CD14-positive monocyte (primary cell): Measurements from ENCODE around the gene SNAP91. TPM values are rescaled to one million over a fixed set of nuclear protein-coding genes. Genes with fewer than 3 reads are reported as not detected.

Experiments
- DNase-seq, 3 donors: peaks; one replicate each; pipeline ENCODE4 v3.0.0-alpha.2; 2011 to 2022
- H2AFZ ChIP-seq: 2 replicates; pipeline ENCODE4 v1.6.0; 2012; ENCODE audit warnings: mild to moderate bottlenecking, low read depth, low read length, inconsistent platforms; ENCODE audit not compliant: insufficient read depth, poor library complexity, severe bottlenecking
- H3K27ac ChIP-seq, 2 donors: 1 replicate in 1 of 2; 2 replicates in 1 of 2; pipeline ENCODE4 v1.5.1; 2012 to 2013; ENCODE audit warnings: low read length in 2 of 2, control low read depth in 1 of 2, inconsistent platforms in 1 of 2, low read depth in 1 of 2, mild to moderate bottlenecking in 1 of 2
- H3K27me3 ChIP-seq, 2 donors: one replicate each; pipeline versions ENCODE4 v1.6.0 to v1.6.1; 2011 to 2013; ENCODE audit warnings: low read length in 2 of 2; ENCODE audit not compliant: control insufficient read depth in 2 of 2, insufficient read depth in 2 of 2
- H3K36me3 ChIP-seq, 2 donors: replicated peaks in 1 of 2; 1 replicate in 1 of 2; 2 replicates in 1 of 2; pipeline versions ENCODE4 v1.5.1 to v1.6.1; 2012 to 2013; ENCODE audit warnings: low read length in 2 of 2, control low read depth in 1 of 2, inconsistent platforms in 1 of 2, mild to moderate bottlenecking in 1 of 2; ENCODE audit not compliant: insufficient read depth in 2 of 2, control insufficient read depth in 1 of 2
- H3K4me1 ChIP-seq, 2 donors: 1 replicate in 1 of 2; 2 replicates in 1 of 2; pipeline versions ENCODE4 v1.5.1 to v1.6.1; 2012 to 2013; ENCODE audit warnings: low read length in 2 of 2, control low read depth in 1 of 2, inconsistent platforms in 1 of 2, mild to moderate bottlenecking in 1 of 2, moderate library complexity in 1 of 2; ENCODE audit not compliant: insufficient read depth in 2 of 2, control insufficient read depth in 1 of 2
- H3K4me2 ChIP-seq: replicated peaks from 2 replicates; pipeline ENCODE3; 2012; ENCODE audit warnings: low read length, moderate library complexity, mild to moderate bottlenecking; ENCODE audit not compliant: poor library complexity, severe bottlenecking; ENCODE audit errors: extremely low read depth
- H3K4me3 ChIP-seq, 3 experiments: fragments of 200-600 bp in 1 of 3; sonication (generic) in 1 of 3; replicated peaks in 1 of 3; 1 replicate in 2 of 3; 2 replicates in 1 of 3; pipeline ENCODE4 v1.5.1; 2011 to 2013; ENCODE audit warnings: low read length in 3 of 3, mild to moderate bottlenecking in 3 of 3, control low read depth in 2 of 3, low read depth in 2 of 3, inconsistent platforms in 1 of 3, moderate library complexity in 1 of 3
- H3K79me2 ChIP-seq: 2 replicates; pipeline ENCODE4 v1.6.0; 2012; ENCODE audit warnings: mild to moderate bottlenecking, control low read depth, inconsistent platforms, low read length, moderate library complexity; ENCODE audit not compliant: insufficient read depth
- H3K9ac ChIP-seq: 2 replicates; pipeline ENCODE4 v1.6.0; 2017; ENCODE audit warnings: low read length, mild to moderate bottlenecking; ENCODE audit not compliant: insufficient read depth, poor library complexity, severe bottlenecking
- H3K9me3 ChIP-seq, 2 donors: replicated peaks in 1 of 2; 1 replicate in 1 of 2; 2 replicates in 1 of 2; pipeline versions ENCODE4 v1.5.1 to v1.6.1; 2012 to 2013; ENCODE audit warnings: low read length in 2 of 2, control low read depth in 1 of 2; ENCODE audit not compliant: control insufficient read depth in 1 of 2, insufficient read depth in 1 of 2
- H4K20me1 ChIP-seq: 2 replicates; pipeline ENCODE4 v1.6.0; 2012; ENCODE audit warnings: mild to moderate bottlenecking, low read length, control low read depth, moderate library complexity; ENCODE audit not compliant: insufficient read depth
- H3K27ac Mint-ChIP-seq, 7 donors: one replicate each; pipeline ENCODE4 v1.8.0; 2020; ENCODE audit warnings: mild to moderate bottlenecking in 7 of 7, mixed read lengths in 7 of 7, moderate library complexity in 6 of 7, inconsistent platforms in 2 of 7
- H3K27me3 Mint-ChIP-seq, 3 donors: one replicate each; pipeline ENCODE4 v1.8.0; 2021 to 2022; ENCODE audit warnings: low read depth in 3 of 3, mild to moderate bottlenecking in 3 of 3, mixed read lengths in 3 of 3, moderate library complexity in 3 of 3, inconsistent platforms in 1 of 3
- H3K36me3 Mint-ChIP-seq, 2 donors: one replicate each; pipeline ENCODE4 v1.8.0; 2020; ENCODE audit warnings: mixed read lengths in 2 of 2, inconsistent platforms in 1 of 2, mild to moderate bottlenecking in 1 of 2
- H3K4me1 Mint-ChIP-seq: one replicate; pipeline ENCODE4 v1.8.0; 2020; ENCODE audit warnings: mild to moderate bottlenecking, mixed read lengths
- H3K4me3 Mint-ChIP-seq, 2 donors: one replicate each; pipeline ENCODE4 v1.8.0; 2020; ENCODE audit warnings: mild to moderate bottlenecking in 2 of 2, mixed read lengths in 2 of 2, moderate library complexity in 1 of 2
- H3K9me3 Mint-ChIP-seq, 7 donors: one replicate each; pipeline ENCODE4 v1.8.0; 2020 to 2022; ENCODE audit warnings: mixed read lengths in 7 of 7, mild to moderate bottlenecking in 6 of 7, moderate library complexity in 6 of 7, inconsistent platforms in 2 of 7
- WGBS: methylation state at CpG from one replicate; pipeline ENCODE4 v1.1.5; 2013; ENCODE audit warnings: missing lambda C conversion rate; ENCODE audit not compliant: insufficient coverage; 5-methylcytosine and 5-hydroxymethylcytosine counted together
- intact Hi-C, 2 donors: fragments of 100-400 bp; cut with micrococcal nuclease; formaldehyde crosslinking; loops; one replicate each; pipeline versions ENCODE4 v1.15.0 to v1.15.1; 2023
- polyA plus RNA-seq, 3 donors: library from polyadenylated mRNA; depleted of rRNA in 1 of 3; unstranded in 2 of 3; stranded (reverse) in 1 of 3; fragments of 300-500 nt in 2 of 3; fragments of >200 nt in 1 of 3; fragmentation: Illumina TruSeq in 2 of 3; gene quantifications; 1 replicate in 2 of 3; 2 replicates in 1 of 3; pipeline ENCODE4 v1.2.3, GENCODE V29; 2012 to 2021
- TF ChIP-seq, protein P1 (sequence below): fragments of 200-600 bp; IDR thresholded peaks from one replicate; pipeline ENCODE4 v1.8.0; 2022; ENCODE audit warnings: antibody characterized with exemption, mild to moderate bottlenecking

The SNAP91 gene
- polyA plus RNA-seq, 3 donors: not detected

DNA sequence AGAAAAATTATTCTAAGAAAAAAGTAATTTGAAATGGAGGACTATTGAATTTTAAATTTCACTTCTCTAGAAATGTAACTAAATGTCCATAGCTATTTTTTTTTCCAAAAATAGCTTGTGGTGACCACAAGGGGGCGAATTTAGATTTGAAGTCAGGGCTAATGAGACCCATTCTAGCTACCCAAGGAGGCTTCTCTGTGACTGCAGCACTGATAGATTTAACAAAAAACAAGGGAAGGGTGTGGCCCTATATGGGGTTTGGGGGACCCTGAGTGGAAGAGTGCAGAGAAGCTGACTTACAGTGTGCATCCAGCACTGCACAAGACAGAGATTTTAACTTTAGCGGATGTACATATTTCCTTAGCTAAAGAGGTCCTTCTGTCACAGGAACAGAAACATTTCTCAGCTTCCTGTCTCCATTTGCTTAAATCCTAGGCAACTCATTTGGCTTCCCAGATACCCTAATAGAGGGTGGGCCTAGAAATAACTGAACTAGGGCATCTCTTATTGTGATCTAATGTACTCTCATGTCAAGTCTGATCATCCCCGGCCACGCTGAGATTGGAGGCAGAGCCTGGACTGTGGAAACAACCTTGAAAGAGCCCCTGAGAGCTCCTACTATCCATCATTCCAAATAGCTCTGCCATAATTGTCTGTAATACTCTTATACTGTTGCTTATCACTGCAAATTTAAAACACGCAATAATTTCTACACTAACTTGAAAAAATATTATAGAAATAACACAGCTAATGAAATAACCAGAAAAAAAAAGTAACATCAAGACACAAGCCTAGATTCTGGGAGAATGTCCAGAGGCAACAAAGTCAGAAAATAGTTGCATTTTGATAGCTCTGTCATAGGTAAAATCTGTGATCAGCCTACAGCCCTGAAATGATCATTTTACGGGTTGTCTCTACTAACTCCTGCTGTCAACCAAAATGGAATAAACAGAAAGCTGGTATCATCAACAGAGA lies 93.6 kb downstream of the SNAP91 start:
- DNase-seq: peak; percentile 7 to 22 (median 8)
- H3K4me3 Mint-ChIP-seq: no peak overlapping the region
- intact Hi-C loops: loop anchor here in 1 of 2 donors (10.0 kb wide), 1 partner anchor 609 kb away; the partner anchor contains the start of gene CEP162

GRCh38 chr6:83613378-83613777 lies 95.5 kb downstream of the SNAP91 start:
- no peaks in the 10 kb centered on the region for H3K27me3 ChIP-seq
- intact Hi-C loops: loop anchor here in 1 of 2 donors (10.0 kb wide), 1 partner anchor 611 kb away; the partner anchor contains the start of gene CEP162

More for the DNA sequence above, 93.6 kb downstream of the SNAP91 start:
- WGBS: 60% methylated on average over 3 of the region's 6 CpGs
- H4K20me1 ChIP-seq: no peaks in the 10 kb centered on the region
- H3K4me2 ChIP-seq: no peak overlapping the region
- H3K36me3 ChIP-seq: no peaks in the 10 kb centered on the region
- Mint-ChIP-seq H3K27me3 (peaks cover 2 to 6% (median 5%) of the 10 kb centered on the region in 3 donors), H3K27ac (no peak overlapping the region), H3K4me1 (no peaks in the 10 kb centered on the region), H3K36me3 (no peaks in the 10 kb centered on the region), H3K9me3 (peaks cover 0 to 1% (median 0%) of the 10 kb centered on the region in 7 donors)
- H3K79me2 ChIP-seq: no peaks in the 10 kb centered on the region
- TF ChIP-seq, protein P1, sequence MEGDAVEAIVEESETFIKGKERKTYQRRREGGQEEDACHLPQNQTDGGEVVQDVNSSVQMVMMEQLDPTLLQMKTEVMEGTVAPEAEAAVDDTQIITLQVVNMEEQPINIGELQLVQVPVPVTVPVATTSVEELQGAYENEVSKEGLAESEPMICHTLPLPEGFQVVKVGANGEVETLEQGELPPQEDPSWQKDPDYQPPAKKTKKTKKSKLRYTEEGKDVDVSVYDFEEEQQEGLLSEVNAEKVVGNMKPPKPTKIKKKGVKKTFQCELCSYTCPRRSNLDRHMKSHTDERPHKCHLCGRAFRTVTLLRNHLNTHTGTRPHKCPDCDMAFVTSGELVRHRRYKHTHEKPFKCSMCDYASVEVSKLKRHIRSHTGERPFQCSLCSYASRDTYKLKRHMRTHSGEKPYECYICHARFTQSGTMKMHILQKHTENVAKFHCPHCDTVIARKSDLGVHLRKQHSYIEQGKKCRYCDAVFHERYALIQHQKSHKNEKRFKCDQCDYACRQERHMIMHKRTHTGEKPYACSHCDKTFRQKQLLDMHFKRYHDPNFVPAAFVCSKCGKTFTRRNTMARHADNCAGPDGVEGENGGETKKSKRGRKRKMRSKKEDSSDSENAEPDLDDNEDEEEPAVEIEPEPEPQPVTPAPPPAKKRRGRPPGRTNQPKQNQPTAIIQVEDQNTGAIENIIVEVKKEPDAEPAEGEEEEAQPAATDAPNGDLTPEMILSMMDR: peak; percentile 78
- H3K27me3 ChIP-seq: no peaks in the 10 kb centered on the region
- no peak overlapping the region for H3K9ac ChIP-seq
- H2AFZ ChIP-seq: no peak overlapping the region
- H3K4me3 ChIP-seq: no peak overlapping the region
- no peak overlapping the region for H3K27ac ChIP-seq
- no peaks in the 10 kb centered on the region for H3K4me1 ChIP-seq
- H3K9me3 ChIP-seq: no peaks in the 10 kb centered on the region

More at GRCh38 chr6:83613378-83613777, 95.5 kb downstream of the SNAP91 start:
- H3K4me1 Mint-ChIP-seq: no peaks in the 10 kb centered on the region
- no peaks in the 10 kb centered on the region for H3K4me1 ChIP-seq
- no peaks in the 10 kb centered on the region for H3K79me2 ChIP-seq
- H3K4me2 ChIP-seq: no peak overlapping the region
- no peaks in the 10 kb centered on the region for H3K9me3 ChIP-seq
- H3K9ac ChIP-seq: no peak overlapping the region
- peaks cover 0 to 3% (median 0%) of the 10 kb centered on the region in 7 donors for H3K9me3 Mint-ChIP-seq
- DNase-seq: no peak
- H3K4me3 ChIP-seq: no peak overlapping the region
- TF ChIP-seq, protein P1: no peak
- no peak overlapping the region for H3K4me3 Mint-ChIP-seq
- no peak overlapping the region for H3K27ac Mint-ChIP-seq
- H4K20me1 ChIP-seq: no peaks in the 10 kb centered on the region
- no peaks in the 10 kb centered on the region for H3K36me3 ChIP-seq
- H3K27me3 Mint-ChIP-seq: peaks cover 3 to 4% (median 3%) of the 10 kb centered on the region in 3 donors
- no peak overlapping the region for H2AFZ ChIP-seq
- no peaks in the 10 kb centered on the region for H3K36me3 Mint-ChIP-seq
- H3K27ac ChIP-seq: no peak overlapping the region
- WGBS: 89% methylated on average over 3 of the region's 4 CpGs
